ENCODE measurements around the gene PGPEP1. TPM values are rescaled to one million over a fixed set of nuclear protein-coding genes. Genes with fewer than 3 reads are reported as not detected.
"Not testable (repeated sequence)": the region's sequence is repeated elsewhere in the genome, so short reads cannot be mapped to it uniquely, and the experiment has no call there.

PGPEP1 gene
- total RNA-seq, 4 donors from 2014 or later: 15.0 to 50.3 (median 28.0) TPM

DNA sequence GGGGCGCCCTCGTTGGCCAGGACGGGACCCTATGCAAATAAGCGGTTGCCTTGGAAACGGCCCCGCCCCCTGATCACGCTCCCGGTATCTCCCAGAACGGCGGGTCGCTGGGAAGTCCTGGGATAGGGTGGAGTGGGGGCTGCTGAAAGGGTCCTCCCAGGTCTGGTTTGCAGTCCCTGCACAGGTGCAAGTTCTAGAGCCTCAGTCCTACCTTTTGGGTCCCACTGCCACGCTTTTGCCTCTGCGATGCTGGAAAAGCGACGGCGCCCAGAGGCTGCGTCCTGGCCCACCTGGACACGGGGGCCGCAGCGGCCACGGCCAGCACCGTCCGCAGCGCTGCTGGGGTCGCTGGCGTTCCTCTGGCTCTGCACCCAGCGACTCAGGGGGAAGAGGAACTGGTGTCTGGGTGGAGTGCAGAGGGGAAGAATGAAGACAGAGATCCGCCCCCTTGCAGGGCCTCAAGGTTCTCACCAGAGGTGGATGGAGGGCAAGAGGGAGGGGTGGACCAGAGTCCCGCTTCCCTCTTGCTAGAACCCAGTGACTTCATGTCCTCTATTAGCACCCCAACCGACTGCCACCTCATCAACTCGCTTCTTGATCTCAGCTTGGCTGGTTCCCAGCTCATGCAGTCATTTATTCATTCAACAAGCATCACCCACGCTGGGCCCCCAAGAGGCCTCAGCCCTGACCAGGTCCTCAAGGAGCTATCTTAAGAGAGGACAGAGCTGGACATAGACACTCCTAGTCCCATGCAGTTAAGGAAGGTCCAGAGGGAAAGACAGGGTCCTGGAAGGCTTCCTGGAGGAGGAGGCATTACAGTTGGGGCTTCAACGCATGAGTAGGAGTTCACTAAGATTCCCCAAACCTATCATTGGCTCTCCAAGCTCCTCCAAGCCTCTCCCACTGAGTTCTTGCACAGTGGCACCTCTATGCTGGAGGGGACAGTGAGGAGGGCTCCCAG is 57.1 kb downstream of the PGPEP1 start, which contains the start of gene LRRC25:
TSS of gene LRRC25 (minus strand) at position 381 of the 961 bp plus-strand sequence. CDS start 659 bp downstream, outside the sequence.
- H3K36me3 ChIP-seq: no peaks in the 10 kb centered on the region
- H3K4me3 ChIP-seq: peak within 1 kb of the TSS; percentile 24 to 52 (median 39)
- intact Hi-C loops (cut with DNase I): no loop called here
- peak within 1 kb of the TSS in 1 of 4 donors; percentile 34 for H3K27ac ChIP-seq (replicated peaks in 1 of 4)
- peaks cover 0 to 20% (median 14%) of the 10 kb centered on the region in 4 donors for H3K4me1 ChIP-seq
- no peaks in the 10 kb centered on the region for H3K9me3 ChIP-seq
- peaks cover 0 to 36% (median 11%) of the 10 kb centered on the region in 4 donors for H3K27me3 ChIP-seq
- TF ChIP-seq POLR2AphosphoS5 (IDR thresholded peaks at IDR 0.05) (peak; percentile 10 to 38), EP300 (IDR thresholded peaks at IDR 0.05) (no peak)
- DNase-seq (ENCODE audit: extremely low spot score): no peak
- 24% methylated on average over 12 of the region's 33 CpGs for WGBS

DNA sequence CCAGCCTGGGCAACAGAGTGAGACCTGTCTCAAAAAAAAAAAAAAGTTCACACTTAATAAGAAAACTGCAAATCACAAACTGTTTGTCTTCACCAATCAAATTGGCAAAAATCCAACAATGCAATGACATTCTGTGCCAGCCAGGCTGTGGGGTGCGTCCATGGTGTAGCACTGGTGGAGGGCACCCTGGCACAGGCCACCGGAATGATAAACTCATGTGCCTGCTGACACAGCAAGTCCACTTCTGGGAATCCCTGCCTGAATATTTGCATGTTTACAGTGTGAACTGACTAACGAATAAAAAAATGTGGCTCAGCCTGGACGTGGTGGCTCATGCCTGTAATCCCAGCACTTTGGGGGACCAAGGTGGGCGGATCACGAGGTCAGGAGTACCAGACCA is 58.6 kb downstream of the PGPEP1 start:
- no peak for DNase-seq (ENCODE audit: extremely low spot score)
- Histone ChIP-seq H3K9me3 (no peaks in the 10 kb centered on the region), H3K27me3 (peaks cover 0 to 36% (median 11%) of the 10 kb centered on the region in 4 donors), H3K4me3 (no peak overlapping the region), H3K36me3 (no peaks in the 10 kb centered on the region), H3K27ac (replicated peaks in 1 of 4) (no peak overlapping the region), H3K4me1 (peaks cover 0 to 20% (median 14%) of the 10 kb centered on the region in 4 donors)
- intact Hi-C loops (cut with DNase I): no loop called here
- 53% methylated on average over 6 of the region's 6 CpGs for WGBS
- TF ChIP-seq, protein P1, sequence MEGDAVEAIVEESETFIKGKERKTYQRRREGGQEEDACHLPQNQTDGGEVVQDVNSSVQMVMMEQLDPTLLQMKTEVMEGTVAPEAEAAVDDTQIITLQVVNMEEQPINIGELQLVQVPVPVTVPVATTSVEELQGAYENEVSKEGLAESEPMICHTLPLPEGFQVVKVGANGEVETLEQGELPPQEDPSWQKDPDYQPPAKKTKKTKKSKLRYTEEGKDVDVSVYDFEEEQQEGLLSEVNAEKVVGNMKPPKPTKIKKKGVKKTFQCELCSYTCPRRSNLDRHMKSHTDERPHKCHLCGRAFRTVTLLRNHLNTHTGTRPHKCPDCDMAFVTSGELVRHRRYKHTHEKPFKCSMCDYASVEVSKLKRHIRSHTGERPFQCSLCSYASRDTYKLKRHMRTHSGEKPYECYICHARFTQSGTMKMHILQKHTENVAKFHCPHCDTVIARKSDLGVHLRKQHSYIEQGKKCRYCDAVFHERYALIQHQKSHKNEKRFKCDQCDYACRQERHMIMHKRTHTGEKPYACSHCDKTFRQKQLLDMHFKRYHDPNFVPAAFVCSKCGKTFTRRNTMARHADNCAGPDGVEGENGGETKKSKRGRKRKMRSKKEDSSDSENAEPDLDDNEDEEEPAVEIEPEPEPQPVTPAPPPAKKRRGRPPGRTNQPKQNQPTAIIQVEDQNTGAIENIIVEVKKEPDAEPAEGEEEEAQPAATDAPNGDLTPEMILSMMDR (IDR thresholded peaks at IDR 0.05): no peak
- no peak for TF ChIP-seq POLR2A (IDR thresholded peaks at IDR 0.05; ENCODE audit: low read depth)
- TF ChIP-seq POLR2AphosphoS5 (IDR thresholded peaks at IDR 0.05): no peak
- no peak for TF ChIP-seq EP300 (IDR thresholded peaks at IDR 0.05)

DNA sequence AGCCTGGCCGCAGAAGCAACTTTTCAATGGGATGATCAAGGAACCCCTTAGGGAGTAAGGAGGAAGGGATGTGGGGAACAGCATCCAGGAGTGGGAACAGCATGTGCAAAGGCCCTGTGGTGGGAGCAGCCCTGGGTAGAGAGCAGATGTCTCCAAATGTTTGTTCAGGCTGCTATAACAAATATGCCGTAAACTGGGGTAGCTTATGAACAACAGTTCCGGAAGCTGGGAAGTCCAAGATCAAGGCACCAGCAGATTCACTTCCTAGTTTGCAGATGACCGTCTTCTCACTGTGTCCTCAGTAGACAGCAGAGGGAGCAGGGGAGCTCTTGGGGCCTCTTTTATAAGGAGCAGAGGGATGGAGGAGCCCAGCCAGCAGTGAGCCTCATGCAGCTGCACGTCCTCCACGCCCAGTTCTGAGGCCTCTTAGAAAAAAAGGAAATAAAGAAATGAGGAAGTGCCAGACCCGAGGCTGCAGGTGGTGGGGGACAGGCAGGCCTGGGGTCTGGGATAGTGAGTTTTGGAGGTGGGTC is 61.2 kb downstream of the PGPEP1 start:
- Histone ChIP-seq H3K4me1 (peaks cover 0 to 20% (median 14%) of the 10 kb centered on the region in 4 donors), H3K36me3 (no peaks in the 10 kb centered on the region), H3K27ac (replicated peaks in 1 of 4) (peak overlapping the region in 1 of 4 donors; percentile 27), H3K27me3 (peaks cover 0 to 19% (median 9%) of the 10 kb centered on the region in 4 donors), H3K9me3 (no peaks in the 10 kb centered on the region), H3K4me3 (no peak overlapping the region)
- no peak for DNase-seq (ENCODE audit: extremely low spot score)
- 40% methylated on average over 7 of the region's 7 CpGs for WGBS
- intact Hi-C loops (cut with DNase I): no loop called here
- TF ChIP-seq, protein P1 (IDR thresholded peaks at IDR 0.05): peak; percentile 22 to 37 (median 33)
- TF ChIP-seq POLR2AphosphoS5 (IDR thresholded peaks at IDR 0.05): no peak

DNA sequence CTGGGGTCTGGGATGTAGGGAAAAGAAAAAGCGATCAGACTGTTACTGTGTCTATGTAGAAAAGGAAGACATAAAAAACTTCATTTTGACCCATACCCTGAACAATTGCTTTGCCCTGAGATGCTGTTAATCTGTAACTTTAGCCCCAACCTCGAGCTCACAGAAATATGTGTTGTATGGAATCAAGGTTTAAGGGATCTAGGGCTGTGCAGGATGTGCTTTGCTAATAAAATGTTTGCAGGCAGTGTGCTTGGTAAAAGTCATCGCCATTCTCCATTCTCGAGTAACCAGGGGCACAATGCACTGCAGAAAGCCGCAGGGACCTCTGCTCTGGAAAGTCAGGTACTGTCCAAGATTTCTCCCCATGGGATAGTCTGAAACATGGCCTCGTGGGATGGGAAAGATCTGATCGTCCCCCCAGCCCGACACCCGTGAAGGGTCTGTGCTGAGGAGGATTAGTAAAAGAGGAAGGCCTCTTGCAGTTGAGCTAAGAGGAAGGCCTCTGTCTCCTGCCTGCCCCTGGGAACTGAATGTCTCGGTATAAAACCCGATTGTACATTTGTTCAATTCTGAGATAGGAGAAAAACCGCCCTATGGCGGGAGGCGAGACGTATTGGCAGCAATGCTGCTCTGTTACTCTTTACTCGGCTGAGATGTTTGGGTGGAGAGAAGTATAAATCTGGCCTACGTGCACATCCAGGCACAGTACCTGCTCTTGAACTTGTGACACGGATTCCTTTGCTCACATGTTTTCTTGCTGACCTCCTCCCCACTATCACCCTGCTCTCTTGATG is 62.3 kb downstream of the PGPEP1 start:
- intact Hi-C loops (cut with DNase I); H3K36me3 ChIP-seq; H3K4me3 ChIP-seq; H3K9me3 ChIP-seq; H3K27me3 ChIP-seq; DNase-seq (ENCODE audit: extremely low spot score): not testable (repeated sequence)
- H3K4me1 ChIP-seq: peaks cover 0 to 14% (median 5%) of the 10 kb centered on the region in 4 donors
- 85% methylated on average over 18 of the region's 18 CpGs for WGBS
- H3K27ac ChIP-seq (replicated peaks in 1 of 4): peak overlapping the region in 1 of 4 donors; percentile 27

DNA sequence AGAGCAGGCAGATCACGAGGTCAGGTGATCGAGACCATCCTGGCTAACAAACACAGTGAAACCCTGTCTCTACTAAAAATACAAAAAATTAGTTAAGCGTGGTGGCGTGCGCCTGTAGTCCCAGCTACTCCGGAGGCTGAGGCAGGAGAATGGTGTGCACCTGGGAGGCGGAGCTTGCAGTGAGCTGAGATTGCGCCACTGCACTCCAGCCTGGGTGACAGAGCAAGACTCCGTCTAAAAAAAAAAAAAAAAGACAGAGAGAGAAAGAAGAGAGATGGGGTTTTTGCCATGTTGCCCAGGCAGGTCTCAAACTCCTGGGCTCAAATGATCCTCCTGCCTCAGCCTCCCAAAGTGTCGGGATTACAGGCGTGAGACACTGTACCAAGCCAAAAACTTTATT is 65.4 kb downstream of the PGPEP1 start:
- intact Hi-C loops (cut with DNase I): not testable (repeated sequence)
- WGBS: 93% methylated on average over 11 of the region's 11 CpGs

DNA sequence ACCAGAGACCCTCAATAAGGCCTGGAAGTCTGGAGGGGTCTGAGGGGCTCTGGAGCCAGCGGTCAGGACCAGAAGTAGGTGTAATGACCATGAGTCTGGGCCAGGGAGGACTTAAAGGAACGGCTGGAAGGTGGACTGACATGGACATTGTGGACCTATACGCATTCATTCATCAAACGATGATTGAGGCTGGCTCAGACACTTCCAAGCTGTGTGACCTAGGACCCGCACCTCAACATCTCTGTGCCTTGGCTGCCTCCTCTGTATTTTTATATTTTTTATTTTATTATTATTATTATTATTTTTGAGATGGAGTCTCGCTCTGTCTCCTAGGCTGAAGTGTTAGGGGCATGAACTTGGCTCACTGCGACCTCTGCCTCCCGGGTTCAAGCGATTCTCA is 66.4 kb downstream of the PGPEP1 start:
- Histone ChIP-seq H3K4me1 (peaks cover 0 to 7% (median 3%) of the 10 kb centered on the region in 4 donors), H3K9me3 (no peaks in the 10 kb centered on the region), H3K27me3 (no peaks in the 10 kb centered on the region), H3K36me3 (no peaks in the 10 kb centered on the region), H3K4me3 (no peak overlapping the region), H3K27ac (replicated peaks in 1 of 4) (no peak overlapping the region)
- no peak for DNase-seq (ENCODE audit: extremely low spot score)
- intact Hi-C loops (cut with DNase I): no loop called here
- WGBS: 94% methylated on average over 9 of the region's 9 CpGs
- TF ChIP-seq POLR2A (IDR thresholded peaks at IDR 0.05; ENCODE audit: low read depth) (no peak), EP300 (IDR thresholded peaks at IDR 0.05) (no peak), POLR2AphosphoS5 (IDR thresholded peaks at IDR 0.05) (no peak)
- TF ChIP-seq, protein P1 (IDR thresholded peaks at IDR 0.05): no peak

More for the DNA sequence above, 65.4 kb downstream of the PGPEP1 start:
- not testable (repeated sequence) for H3K4me3 ChIP-seq; H3K27ac ChIP-seq (replicated peaks in 1 of 4); H3K36me3 ChIP-seq; H3K27me3 ChIP-seq; H3K9me3 ChIP-seq; DNase-seq (ENCODE audit: extremely low spot score); H3K4me1 ChIP-seq

Data from esophagus muscularis mucosa (tissue), 4 donors.